Hematopoietic multipotent progenitor cell (in vitro differentiated cells): ENCODE measurements around the gene BRINP2. TPM values are rescaled to one million over a fixed set of nuclear protein-coding genes. Genes with fewer than 3 reads are reported as not detected.

Experiments
- DNase-seq, 3 donors: peaks; one replicate each; pipeline ENCODE4 v3.0.0-alpha.2; 2011 to 2015; ENCODE audit warnings: low read depth in 2 of 3, low spot score in 2 of 3
- total RNA-seq: library from RNA; depleted of rRNA; stranded (reverse); fragments of >200 nt; gene quantifications from one replicate; pipeline ENCODE4 v1.2.3, GENCODE V29; 2012

The BRINP2 gene, protein sequence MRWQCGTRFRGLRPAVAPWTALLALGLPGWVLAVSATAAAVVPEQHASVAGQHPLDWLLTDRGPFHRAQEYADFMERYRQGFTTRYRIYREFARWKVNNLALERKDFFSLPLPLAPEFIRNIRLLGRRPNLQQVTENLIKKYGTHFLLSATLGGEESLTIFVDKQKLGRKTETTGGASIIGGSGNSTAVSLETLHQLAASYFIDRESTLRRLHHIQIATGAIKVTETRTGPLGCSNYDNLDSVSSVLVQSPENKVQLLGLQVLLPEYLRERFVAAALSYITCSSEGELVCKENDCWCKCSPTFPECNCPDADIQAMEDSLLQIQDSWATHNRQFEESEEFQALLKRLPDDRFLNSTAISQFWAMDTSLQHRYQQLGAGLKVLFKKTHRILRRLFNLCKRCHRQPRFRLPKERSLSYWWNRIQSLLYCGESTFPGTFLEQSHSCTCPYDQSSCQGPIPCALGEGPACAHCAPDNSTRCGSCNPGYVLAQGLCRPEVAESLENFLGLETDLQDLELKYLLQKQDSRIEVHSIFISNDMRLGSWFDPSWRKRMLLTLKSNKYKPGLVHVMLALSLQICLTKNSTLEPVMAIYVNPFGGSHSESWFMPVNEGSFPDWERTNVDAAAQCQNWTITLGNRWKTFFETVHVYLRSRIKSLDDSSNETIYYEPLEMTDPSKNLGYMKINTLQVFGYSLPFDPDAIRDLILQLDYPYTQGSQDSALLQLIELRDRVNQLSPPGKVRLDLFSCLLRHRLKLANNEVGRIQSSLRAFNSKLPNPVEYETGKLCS
- total RNA-seq: under 0.01 TPM

DNA sequence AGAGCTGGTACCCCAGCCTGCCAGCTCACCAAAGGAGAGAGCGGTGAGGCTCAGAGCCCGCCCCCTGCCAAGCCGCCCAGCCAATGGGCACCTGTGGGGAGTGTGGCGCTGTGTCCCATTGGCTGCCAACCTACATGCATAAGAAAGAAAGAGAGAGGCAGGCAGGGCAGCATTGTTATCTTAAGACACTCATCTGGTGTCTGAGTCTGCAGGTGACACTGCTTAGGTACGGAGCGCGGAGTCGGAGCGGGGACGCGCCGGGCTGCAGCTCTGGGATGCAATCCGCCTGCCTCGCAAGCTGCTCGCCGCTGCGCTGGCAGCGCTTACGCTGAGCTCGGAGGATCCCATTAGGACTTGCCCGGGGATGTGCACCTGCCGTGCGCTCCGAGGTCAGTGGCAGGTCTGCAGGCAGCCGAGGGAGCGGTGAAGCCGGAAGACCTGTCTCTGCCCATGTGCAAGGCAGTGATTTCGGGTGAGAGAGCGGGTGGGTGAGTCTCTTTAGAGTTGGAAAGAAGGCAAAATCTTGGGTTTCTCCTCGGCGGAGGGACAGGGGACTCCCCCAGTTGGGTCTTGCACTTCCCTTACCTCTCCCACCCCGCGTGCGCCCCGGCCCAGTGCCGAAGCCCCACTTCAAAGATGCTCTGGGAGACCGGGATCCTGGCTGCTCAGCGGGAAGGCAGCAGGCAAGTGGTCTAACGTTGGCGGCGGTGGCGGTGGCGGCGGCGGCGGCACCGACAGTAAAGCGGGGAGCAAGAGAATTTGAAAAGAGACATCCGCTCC, at the start of gene BRINP2:
TSS of gene BRINP2 (plus strand) at position 203 of the 780 bp plus-strand sequence. CDS start 58,919 bp downstream, outside the sequence.
- peak in 1 of 3 donors; percentile 9 for DNase-seq

DNA sequence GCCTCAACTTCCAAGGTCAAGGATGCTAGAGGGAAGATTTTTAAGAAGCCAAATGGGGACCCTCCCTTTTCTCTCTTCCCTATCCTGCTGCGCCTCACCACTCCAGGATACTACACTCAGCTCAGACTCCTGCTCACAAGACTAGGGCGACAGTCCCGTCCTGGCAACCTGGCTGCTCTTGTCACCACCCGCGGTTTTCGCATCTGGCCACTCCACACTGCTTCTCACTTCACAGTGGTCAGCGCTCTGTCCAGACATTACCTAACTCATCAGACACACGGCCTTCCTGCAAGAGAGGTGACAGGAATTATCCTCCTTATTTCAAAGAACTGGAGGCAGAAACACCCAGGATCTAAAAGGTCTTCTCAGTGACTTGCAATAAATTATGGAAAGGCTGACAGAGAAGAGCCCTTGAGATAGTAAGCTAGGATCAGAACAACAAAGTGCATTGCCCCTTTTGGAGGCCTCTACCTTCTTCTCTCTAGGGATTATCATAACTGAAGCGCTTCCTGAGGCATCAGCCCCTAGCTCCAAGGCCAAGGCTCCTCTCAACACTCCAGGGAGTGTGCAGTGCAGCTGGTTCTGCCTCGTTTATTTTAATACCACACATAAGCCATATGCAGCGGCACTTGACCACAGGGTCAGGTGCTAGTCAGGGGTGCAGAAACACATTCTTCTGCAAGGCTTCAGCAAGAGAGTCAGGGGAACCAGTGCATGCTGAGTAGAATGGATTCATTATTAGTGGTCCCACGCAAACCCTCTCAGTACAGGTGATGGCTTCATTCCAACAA, 48.1 kb upstream of the BRINP2 start:
- no peak for DNase-seq

DNA sequence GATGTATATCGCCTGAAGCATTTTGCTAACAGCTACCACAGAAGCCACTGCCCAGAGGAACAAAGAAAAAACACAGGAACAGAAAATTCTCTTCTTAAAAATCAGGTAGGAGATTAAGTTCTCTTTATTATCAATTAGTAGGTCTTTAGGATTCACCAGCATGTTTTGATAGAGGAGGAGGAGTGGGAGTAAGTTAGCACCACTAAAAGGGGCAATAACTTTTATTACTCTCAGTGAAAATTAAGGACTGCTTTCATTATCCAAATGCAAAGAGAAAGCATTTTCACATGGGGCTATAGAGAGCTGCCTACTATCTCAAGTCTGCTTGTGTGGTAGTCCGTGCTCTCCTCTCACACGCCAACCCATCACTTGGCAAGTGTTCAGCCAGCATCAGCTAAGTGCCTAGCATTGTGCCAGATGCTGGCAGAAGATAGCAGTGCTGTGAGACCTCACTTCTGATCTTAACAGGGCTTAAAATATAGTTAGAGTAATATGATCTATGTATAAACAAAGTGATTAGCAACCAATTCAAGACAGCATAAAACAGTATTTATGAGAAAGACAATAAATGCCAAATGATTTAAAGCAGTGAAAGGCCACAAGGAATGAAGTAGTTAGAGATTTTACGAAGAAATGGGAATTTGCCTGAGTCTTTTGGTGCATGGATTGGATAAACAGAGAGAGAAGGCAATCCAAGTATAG, 46.0 kb upstream of the BRINP2 start:
- no peak for DNase-seq

DNA sequence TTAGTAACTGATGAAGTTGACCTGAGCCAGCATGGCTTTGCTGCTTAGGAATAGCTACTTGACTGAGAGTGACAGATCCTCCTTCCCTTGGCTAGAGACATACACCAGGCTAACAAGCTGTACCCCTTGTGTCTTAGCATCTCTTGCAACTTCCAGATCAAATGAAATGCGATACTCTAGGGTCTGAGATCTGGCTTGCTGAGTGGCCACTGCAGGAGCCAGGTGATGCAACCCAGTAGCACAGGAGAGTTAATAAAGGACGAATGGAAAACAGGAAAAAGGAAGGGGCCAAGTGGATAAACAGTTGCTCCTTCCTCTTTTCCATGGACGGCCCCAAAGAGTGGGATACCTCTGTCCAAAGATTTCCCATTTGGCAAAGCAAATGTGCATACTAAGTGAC, 44.5 kb upstream of the BRINP2 start:
- DNase-seq: no peak

DNA sequence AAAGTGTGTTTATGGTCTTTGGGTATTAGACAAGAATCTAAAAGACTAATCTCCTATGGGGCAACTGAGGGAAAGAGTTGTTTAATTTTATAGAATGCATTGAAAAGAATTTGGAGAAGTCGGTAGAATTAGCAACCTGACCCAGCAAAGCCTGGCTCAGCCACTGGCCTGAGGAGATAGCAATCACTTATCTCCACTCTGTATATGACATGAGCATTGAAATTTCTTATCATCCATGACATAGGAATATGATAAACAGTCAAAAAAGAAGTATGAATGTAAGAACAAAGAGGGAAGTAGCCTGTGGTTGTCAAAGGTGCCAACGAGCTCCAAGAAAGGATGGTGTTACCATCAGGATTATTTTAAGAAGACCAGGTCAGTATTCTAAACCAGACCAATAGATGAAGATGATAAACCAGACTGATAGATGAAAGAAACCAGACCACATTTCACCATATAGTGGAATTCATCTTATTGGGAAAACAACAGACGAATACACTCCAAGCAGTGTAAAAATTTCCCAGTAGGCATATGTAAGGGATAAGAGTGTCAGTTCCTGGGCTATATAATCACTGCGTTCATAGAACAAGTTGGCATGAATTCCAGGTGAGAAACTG, 42.0 kb upstream of the BRINP2 start:
- no peak for DNase-seq

DNA sequence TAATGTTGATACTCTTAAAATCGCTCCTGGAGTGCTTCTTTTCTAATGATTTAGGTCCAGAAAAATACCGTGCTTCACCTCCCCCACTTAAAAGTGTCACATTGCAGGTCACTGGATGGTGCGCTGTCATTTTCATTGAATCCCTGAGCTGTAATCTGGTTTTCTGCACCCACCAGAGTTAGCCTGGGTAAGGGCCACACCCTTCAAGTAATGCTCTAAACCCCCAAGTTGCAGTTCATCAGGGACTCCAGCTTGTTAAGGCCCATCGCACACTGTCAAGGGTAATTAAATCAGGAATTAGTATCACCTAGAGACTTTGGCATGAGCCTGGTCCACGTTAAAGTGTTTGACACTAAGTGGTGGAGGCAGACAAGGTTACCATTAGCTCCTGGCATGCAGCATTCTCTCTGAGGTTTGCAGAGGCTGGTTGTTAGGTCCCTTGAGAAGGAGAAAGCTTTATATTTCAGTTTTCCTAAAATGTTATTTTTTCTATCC, 40.3 kb upstream of the BRINP2 start:
- DNase-seq: no peak

DNA sequence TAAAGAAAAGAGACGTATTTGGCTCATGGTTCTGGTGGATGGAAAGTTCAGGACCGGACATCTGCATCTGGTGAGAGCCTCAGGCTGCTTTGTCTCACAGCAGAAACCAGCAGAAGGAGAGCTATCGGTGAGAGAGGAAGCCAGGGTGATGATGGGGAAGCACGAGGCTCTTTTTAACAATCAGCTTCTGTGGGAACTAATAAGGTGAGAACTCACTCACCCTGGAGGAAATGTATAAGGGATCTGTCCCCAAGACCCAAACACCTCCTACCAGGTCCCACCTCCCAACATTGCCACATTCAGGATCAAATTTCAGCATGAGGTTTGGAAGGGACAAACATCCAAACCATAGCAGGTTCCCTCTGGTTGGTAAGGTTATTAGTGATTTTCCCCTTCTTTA, 39.0 kb upstream of the BRINP2 start:
- DNase-seq: no peak

DNA sequence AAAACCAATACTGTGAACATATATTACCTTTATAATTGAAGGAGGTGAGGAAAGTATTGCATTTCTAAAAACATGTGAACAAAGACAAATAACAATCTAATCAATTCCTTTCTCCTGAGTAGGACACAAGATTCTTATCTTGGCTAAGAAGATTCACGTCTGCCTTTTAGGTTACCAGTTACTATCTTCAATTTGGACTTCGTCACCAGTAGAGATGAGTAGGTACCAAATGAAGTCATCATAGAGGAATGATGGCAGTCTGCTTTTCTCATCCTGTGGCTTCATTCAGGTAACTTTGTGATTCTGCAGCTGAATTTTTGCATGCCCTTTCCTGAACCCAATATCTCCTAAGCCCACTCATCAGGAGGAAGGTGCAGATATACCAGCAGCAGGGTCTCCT, 38.6 kb upstream of the BRINP2 start:
- no peak for DNase-seq

DNA sequence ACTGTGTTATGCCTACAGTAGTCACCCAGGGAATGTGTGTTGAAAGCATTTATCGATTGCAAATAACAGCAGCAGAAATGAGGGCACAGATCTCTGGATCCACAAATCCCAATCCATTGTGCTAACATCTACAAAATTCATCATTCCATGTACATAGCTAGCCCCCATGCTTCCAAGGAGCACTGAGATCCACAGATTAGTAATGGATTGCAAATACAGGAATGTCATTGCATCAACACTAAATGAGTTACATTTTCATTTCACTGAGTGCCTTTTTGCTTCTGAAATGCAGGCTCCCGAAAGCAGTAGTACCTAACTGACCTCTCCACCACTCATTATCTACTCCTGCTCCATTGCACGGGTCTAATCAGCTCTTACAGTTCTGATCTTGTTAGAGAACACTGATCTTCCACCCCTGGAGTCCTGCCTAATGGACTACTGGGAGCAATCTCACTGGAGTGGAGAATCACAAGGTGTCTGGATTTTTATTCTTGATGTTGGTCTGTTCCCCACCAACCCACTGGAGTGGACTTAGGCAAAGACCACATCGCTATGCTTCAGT, 36.7 kb upstream of the BRINP2 start:
- no peak for DNase-seq

DNA sequence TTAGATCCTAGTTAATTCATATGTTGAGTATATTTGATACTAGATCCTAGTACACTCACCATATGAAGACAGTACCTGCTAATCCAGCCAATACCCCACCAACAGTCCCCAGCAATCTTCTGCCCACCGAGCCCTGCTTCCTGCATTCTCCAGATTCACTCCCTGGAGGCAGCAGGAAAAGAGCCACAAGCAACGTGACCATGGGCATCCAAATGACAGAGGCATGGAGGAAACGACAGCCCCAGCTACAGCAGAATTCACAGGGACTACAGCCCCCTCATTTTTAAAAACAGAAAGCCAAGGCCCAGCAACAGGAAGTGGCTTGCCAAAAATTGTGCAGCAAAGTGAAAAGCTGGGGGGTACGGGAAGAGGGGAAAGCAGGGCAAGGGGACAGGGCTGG, 35.5 kb upstream of the BRINP2 start:
- no peak for DNase-seq

DNA sequence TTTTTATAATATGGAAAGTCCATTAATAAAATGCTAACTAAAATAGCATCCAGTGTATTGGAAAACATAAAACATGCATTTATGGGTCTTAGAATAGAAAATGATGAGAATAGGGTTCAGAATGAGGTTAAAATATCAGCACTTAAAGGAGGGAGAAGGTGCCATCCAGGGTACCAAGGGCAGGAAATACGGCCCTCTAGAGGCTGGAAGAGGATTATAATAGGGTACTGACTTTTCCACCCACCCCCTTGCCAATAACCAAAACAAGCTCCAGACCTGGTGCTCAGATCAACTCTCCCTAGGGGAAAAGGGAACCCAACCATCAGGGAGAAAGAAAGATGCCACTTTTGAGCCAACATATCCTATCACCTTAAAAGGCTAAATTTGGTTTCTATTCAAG, 32.9 kb upstream of the BRINP2 start:
- no peak for DNase-seq

DNA sequence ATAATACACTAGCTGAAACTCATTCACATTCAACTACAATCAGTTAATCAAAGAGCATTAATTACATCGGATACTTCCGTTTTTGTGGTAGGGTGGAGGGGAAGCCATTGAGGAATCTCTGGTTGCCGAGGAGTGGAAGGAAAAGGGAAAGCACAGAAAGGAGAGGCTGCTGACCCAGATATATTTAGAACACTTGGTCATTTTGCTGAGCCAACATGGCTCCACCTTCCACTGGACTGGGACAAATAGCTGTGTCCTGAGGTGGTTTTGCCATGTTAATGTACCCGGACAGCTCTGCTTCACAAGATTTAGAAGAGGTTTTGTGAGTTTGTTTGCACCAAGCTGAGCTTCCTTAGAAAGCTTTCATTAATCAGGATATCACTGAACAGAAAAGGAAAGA, 32.4 kb upstream of the BRINP2 start:
- DNase-seq: no peak

DNA sequence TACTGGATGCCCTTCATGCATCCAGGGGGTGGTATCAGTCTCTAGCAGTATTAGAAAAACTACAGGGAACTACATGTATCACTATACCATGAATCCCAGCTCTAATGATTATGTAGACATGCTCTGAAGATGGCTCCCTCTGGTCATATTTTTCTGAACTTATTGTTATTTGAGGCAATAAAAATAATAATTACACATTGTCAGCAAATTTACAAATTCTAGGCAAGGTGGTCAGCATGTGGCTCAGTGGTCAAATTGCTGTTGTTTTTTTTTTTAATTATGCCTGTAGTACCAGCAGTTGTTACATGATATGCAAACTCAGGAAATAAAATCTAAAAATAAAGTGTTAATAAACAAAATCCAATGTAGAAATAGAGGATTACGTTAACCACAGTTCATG, 28.7 kb upstream of the BRINP2 start:
- DNase-seq: no peak

DNA sequence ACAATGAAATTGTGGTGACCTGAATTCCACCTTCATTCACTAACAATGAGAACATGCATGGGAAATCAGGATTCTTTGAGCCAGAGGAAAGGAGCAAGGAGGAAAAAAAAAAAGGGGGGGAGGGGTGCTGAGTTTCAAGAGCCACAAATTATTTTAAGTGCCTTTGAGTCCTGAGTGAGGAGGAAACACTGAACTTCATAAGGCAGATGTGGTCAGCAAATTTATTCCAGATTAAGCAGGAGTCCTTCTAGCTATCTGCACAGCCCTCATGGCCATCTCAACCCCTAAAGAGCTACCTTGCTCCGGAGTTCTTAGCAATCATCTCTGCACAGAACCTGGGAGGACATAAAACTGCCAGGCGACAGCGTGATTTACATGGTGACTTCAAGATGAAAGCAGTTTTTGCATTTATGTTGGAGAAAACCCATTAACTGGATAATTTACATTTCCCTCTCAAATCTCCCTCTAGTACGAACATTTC, 27.9 kb upstream of the BRINP2 start:
- DNase-seq: no peak

DNA sequence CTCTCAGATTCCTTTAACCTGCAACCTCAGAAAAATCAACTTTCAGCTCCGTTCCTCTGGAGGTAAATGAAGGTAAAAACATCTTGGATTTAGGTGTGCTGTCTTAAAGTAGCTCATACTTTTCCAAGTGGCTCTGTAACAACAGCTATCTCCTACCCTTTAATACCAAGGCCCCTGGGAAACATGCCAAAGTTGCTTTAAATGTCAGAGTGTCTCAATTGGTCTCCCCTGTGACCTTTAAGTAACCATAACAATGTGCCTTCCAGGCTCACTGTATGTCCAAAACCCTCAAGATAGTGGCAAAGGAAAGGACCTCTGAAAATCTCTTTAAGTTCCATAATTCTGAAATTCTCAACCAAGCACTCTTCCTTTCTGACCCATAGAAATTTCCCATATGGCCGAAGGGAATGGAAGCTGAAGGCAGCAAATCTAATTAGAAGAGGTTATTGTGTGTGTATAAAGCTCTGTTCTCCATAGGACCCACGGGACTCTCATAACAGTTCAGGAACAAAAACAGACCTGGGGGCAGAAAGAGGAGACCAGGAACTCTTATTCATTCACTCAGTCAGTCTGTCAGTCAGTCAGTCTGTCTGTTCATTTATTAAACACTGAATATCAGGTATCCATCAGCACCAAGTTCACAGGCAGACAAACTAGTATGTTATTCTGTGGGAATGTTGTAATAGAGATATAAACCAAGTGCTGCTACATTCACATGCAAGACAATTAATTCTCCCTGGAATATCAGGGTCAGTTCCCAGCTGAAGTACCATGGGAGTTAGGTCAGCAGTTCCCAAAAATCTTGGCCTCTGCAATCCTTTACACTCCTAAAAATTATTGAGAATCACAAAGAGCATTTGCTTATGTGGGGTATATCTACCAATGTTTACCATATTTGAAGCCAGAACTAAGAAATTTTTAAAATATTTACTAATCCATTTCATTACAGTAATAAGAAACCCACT, 25.4 kb upstream of the BRINP2 start:
- DNase-seq: no peak

DNA sequence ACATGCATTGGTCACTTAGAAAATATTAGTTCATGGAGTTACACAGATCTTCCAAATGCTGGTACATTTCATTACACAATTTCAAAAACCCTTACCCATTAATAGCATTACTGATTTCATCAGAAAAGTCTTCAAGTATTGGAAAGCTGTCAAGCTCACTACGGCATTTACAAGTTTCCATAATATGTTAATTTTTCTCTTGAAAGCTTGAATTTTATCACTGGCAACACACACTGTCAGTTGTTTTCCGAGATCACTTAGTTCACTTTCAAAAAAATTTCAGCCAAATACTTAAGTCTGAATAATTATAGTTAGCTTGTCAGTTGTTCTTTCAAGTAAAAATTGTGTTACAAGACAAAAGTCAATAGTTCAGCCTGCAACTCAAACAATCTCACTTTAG, 24.3 kb upstream of the BRINP2 start:
- DNase-seq: no peak

DNA sequence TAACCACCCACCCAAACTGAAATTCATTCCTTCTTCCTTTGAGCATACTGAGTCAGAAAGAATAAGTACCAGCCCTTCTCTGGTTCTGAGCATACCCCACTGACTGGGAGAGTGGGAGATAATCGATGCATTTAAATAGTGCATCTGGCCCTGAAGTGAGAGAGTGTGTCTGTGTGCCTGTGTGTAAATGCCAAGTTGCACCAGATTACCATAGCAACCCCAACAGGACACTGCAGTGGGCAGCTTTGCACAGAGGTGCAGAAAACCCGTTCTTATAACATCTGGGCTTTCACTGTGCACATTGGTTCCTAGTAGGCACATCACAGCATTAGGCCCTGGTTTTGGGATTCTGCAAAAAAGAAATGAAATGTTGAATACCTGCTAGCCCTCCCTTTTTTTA, 8.5 kb upstream of the BRINP2 start:
- DNase-seq: no peak
